ENCODE results near the gene COQ6.

DNA sequence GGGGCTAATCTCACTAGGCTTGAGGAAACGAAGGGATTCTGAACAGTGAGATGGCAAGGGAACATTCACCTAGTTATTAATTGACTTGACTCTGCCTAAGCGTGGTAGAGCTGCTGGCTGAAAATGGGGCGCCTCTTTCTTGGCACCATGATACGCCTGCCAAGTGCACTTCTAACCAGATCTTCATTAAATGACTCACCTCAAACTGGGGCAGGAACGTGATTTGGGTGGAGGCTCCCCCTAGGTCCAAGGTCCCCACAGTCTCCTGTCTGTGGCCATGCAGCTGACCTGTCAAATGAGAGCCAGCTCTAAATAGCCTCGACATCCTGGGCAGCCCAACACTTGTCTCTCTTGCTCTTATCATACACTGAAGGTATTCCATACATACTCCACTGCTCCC, 26.0 kb downstream of the COQ6 start:
- TF ChIP-seq CTCF (IDR thresholded peaks at IDR 0.05; ENCODE audit: low read depth, low read length, poor library complexity, severe bottlenecking) (no peak), EZH2phosphoT487 (IDR thresholded peaks at IDR 0.05; ENCODE audit: borderline replicate concordance, low read length) (no peak)
